K562 (cell line): ENCODE results near the gene CBFA2T3. TPM values are rescaled to one million over a fixed set of nuclear protein-coding genes. Genes with fewer than 3 reads are reported as not detected.

Experiments
- ATAC-seq: fragments of 200-7000 bp; cut with Tn5 transposase; 3 replicates; pipeline ENCODE4 v1.9.1; 2020; ENCODE audit warnings: moderate library complexity
- BruUV-seq: library from RNA; stranded (reverse); fragments of 400-500 nt; replicated peaks from 2 replicates; lab custom pipeline; 2021; lab: Mats Ljungman, UMichigan
- CTCF ChIA-PET: fragments of 300-600 bp; formaldehyde crosslinking; extraction: SDS; loops from one replicate; lab custom pipeline; 2021; ENCODE audit warnings: low intra/inter-chr PET ratio; lab: Yijun Ruan, JAX
- POLR2A ChIA-PET: fragments of 300-600, 350-650 bp; sonication (Branson Sonifier 250); formaldehyde crosslinking; extraction: SDS; loops from one replicate; lab custom pipeline; 2021; ENCODE audit warnings: antibody characterized with exemption, inconsistent platforms; lab: Yijun Ruan, JAX
- DNase-seq, 4 experiments: peaks; one replicate each; pipeline versions ENCODE4 v3.0.0 to v3.0.0-alpha.2; 2011 to 2018; ENCODE audit warnings: low spot score in 3 of 4, mixed read lengths in 3 of 4; ENCODE audit errors: extremely low read depth in 1 of 4
- FAIRE-seq: peaks from 2 replicates; lab custom pipeline; 2011; peaks lifted over from hg19 to GRCh38; lab: Jason Lieb, UNC
- H2AFZ ChIP-seq: 2 replicates; pipeline ENCODE4 v1.6.0; 2011; ENCODE audit warnings: low read depth, low read length, control low read depth, inconsistent platforms
- H3K27ac ChIP-seq: fragments of 200-600 bp; 3 replicates; pipeline ENCODE4 v1.8.0; 2011; ENCODE audit warnings: low read depth, mild to moderate bottlenecking, control low read depth, inconsistent platforms, low read length, moderate library complexity, mixed read lengths; ENCODE audit errors: extremely low read depth
- H3K27me3 ChIP-seq, 2 experiments: fragments of 300-600 bp in 1 of 2; 2 replicates in 1 of 2; 3 replicates in 1 of 2; pipeline versions ENCODE4 v1.6.0 to v1.8.0; 2011; ENCODE audit warnings: inconsistent platforms in 2 of 2, low read length in 2 of 2, mild to moderate bottlenecking in 1 of 2, mixed read lengths in 1 of 2, moderate library complexity in 1 of 2; ENCODE audit not compliant: control insufficient read depth in 2 of 2, insufficient read depth in 2 of 2
- H3K36me3 ChIP-seq: fragments of 300-600 bp; 3 replicates; pipeline ENCODE4 v1.8.0; 2011; ENCODE audit warnings: mild to moderate bottlenecking, low read length, inconsistent platforms; ENCODE audit not compliant: control insufficient read depth, insufficient read depth
- H3K4me1 ChIP-seq, 2 experiments: fragments of 200-600 bp in 1 of 2; replicated peaks in 1 of 2; 2 replicates in 1 of 2; 3 replicates in 1 of 2; pipeline versions ENCODE4 v1.5.1 to v1.8.0; 2011; ENCODE audit warnings: inconsistent platforms in 2 of 2, low read length in 2 of 2, mild to moderate bottlenecking in 1 of 2, mixed read lengths in 1 of 2, moderate library complexity in 1 of 2; ENCODE audit not compliant: control insufficient read depth in 2 of 2, insufficient read depth in 2 of 2
- H3K4me2 ChIP-seq: 2 replicates; pipeline ENCODE4 v1.6.1; 2011; ENCODE audit warnings: low read length, control low read depth, inconsistent platforms, mixed read lengths; ENCODE audit not compliant: insufficient read depth
- H3K4me3 ChIP-seq: fragments of 200-600 bp; sonication (generic), shearing (Covaris generic); 2 replicates; pipeline ENCODE4 v1.5.1; 2016; ENCODE audit warnings: control low read depth, inconsistent platforms
- H3K79me2 ChIP-seq: fragments of 200-600 bp; 3 replicates; pipeline ENCODE4 v1.8.0; 2011; ENCODE audit warnings: low read length, inconsistent platforms; ENCODE audit not compliant: control insufficient read depth, insufficient read depth
- H3K9ac ChIP-seq, 2 experiments: 2 replicates each; pipeline versions ENCODE4 v1.6.0 to v1.6.1; 2011; ENCODE audit warnings: low read depth in 2 of 2, low read length in 2 of 2, control low read depth in 1 of 2, inconsistent platforms in 1 of 2, mild to moderate bottlenecking in 1 of 2, mixed read lengths in 1 of 2; ENCODE audit not compliant: insufficient read depth in 1 of 2
- H3K9me1 ChIP-seq: one replicate; pipeline ENCODE4 v1.6.0; 2011; ENCODE audit warnings: inconsistent platforms, mild to moderate bottlenecking, low read length, moderate library complexity; ENCODE audit not compliant: control insufficient read depth, insufficient read depth
- H3K9me3 ChIP-seq: replicated peaks from 2 replicates; pipeline ENCODE4 v1.5.1; 2011; ENCODE audit warnings: low read depth, low read length, inconsistent platforms; ENCODE audit not compliant: control insufficient read depth, insufficient read depth
- H4K20me1 ChIP-seq: replicated peaks from 2 replicates; pipeline ENCODE4 v1.6.1; 2011; ENCODE audit warnings: low read length, inconsistent platforms, mixed read lengths; ENCODE audit not compliant: control insufficient read depth, insufficient read depth
- MBD1 ChIP-seq: fragments of 250-450 bp; sonication (Bioruptor Pico); IDR thresholded peaks from 2 replicates; pipeline ENCODE4 v1.8.0; 2022; ENCODE audit warnings: inconsistent platforms
- NCOA1 ChIP-seq: fragments of 450-650 bp; IDR thresholded peaks from 2 replicates; pipeline ENCODE4 v1.6.1; 2016; ENCODE audit warnings: low read depth
- SMC3 ChIP-seq: conservative IDR thresholded peaks from 2 replicates; pipeline ENCODE4 v1.6.1; 2011; ENCODE audit warnings: low read depth, low read length, improper control_type of control experiment; ENCODE audit not compliant: insufficient read depth
- ZNF280B ChIP-seq: fragments of 250-450 bp; sonication (Bioruptor Pico); IDR thresholded peaks from 2 replicates; pipeline ENCODE4 v1.5.1; 2021; ENCODE audit warnings: mild to moderate bottlenecking
- WGBS: fragments of 100-300 bp; shearing (Covaris generic); methylation state at CpG from one replicate; pipeline ENCODE4 v1.1.6; 2016; ENCODE audit warnings: low coverage, mixed read lengths; ENCODE audit not compliant: insufficient coverage; ENCODE audit errors: missing lambda C conversion rate; 5-methylcytosine and 5-hydroxymethylcytosine counted together
- in situ Hi-C: fragments of 300-500 bp; cut with MboI; formaldehyde crosslinking; loops from 4 replicates; pipeline ENCODE4 v1.15.0; 2018; ENCODE audit warnings: inconsistent platforms, mixed read lengths
- intact Hi-C: fragments of 100-400 bp; cut with micrococcal nuclease; formaldehyde crosslinking; loops from 2 replicates; pipeline ENCODE4 v1.14.2; 2022
- polyA plus RNA-seq, 8 experiments: library from polyadenylated mRNA; depleted of rRNA in 4 of 8; stranded (reverse) in 5 of 8; unstranded in 3 of 8; fragments of >200 nt; fragmentation: Nextera tagmentation in 2 of 8; fragmentation: Illumina TruSeq in 1 of 8; extraction: Ambion mirVana in 2 of 8; extraction: Trizol in 1 of 8; gene quantifications; 2 replicates each; pipeline versions ENCODE4 v1.2.1 to v1.2.3, GENCODE V29; 2011 to 2014; ENCODE audit warnings: inconsistent platforms in 1 of 8, missing spikeins in 1 of 8
- total RNA-seq, 7 experiments: library from RNA; depleted of rRNA in 6 of 7; stranded (reverse); fragments of >200 nt in 6 of 7; fragmentation: Illumina TruSeq in 2 of 7; extraction: Trizol in 2 of 7; gene quantifications; 2 replicates each; pipeline versions ENCODE4 v1.2.1 to v1.2.3, GENCODE V29; 2011 to 2021; ENCODE audit warnings: low replicate concordance in 1 of 7
- TF ChIP-seq, protein P1 (sequence below): fragments of 450-650 bp; IDR thresholded peaks from 2 replicates; pipeline ENCODE4 v1.6.1; 2018; ENCODE audit not compliant: partially characterized antibody

CBFA2T3 gene
- total and polyA plus RNA-seq, 9 of the 15 experiments (the other 6 are each of a cell fraction or from before 2014, with no cell fraction given) = 2.3 to 145 (median 6.7) TPM

DNA sequence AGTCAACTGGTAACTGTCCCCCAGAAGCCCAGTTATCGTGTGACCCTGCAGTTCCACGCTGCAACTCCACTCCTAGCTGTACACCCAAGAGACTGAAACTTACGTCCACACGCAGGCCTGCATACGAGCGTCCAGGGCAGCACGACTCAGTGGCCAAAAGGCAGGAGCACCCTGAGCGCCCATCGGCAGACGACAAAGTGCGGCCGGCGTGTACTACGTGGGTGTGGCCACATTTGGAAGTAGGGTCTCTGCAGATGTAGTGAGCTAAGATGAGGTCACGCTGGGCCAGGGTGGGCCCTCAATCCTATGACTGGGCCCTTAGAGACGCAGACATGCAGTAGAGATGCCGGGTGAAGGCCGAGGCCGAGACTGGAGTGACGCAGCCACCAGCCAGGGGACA is 133.8 kb downstream of the CBFA2T3 start:
- Histone ChIP-seq H4K20me1 (no peaks in the 10 kb centered on the region), H3K79me2 (no peaks in the 10 kb centered on the region), H3K9me3 (no peaks in the 10 kb centered on the region), H3K27me3 (no peaks in the 10 kb centered on the region), H3K4me2 (no peak overlapping the region), H3K4me1 (peaks cover 0 to 50% of the 10 kb centered on the region in 2 experiments; a peak in 2 of 5 replicates), H3K9me1 (no peaks in the 10 kb centered on the region), H3K36me3 (no peaks in the 10 kb centered on the region; the same call in 2 of the 3 replicates), H3K9ac (peak overlapping the region in 1 of 2 experiments; percentile 51; a peak in 1 of 4 replicates), H3K27ac (no peak overlapping the region), H3K4me3 (no peak overlapping the region), H2AFZ (no peak overlapping the region)
- intact Hi-C loops (no loop called here), in situ Hi-C loops (no loop called here)
- POLR2A ChIA-PET = no interaction called here
- no TSS peak for BruUV-seq
- CTCF ChIA-PET = no interaction called here
- TF ChIP-seq SMC3 (no peak), ZNF280B (CRISPR knock-in tag) (no peak), MBD1 (no peak), NCOA1 (no peak)
- TF ChIP-seq, protein P1, sequence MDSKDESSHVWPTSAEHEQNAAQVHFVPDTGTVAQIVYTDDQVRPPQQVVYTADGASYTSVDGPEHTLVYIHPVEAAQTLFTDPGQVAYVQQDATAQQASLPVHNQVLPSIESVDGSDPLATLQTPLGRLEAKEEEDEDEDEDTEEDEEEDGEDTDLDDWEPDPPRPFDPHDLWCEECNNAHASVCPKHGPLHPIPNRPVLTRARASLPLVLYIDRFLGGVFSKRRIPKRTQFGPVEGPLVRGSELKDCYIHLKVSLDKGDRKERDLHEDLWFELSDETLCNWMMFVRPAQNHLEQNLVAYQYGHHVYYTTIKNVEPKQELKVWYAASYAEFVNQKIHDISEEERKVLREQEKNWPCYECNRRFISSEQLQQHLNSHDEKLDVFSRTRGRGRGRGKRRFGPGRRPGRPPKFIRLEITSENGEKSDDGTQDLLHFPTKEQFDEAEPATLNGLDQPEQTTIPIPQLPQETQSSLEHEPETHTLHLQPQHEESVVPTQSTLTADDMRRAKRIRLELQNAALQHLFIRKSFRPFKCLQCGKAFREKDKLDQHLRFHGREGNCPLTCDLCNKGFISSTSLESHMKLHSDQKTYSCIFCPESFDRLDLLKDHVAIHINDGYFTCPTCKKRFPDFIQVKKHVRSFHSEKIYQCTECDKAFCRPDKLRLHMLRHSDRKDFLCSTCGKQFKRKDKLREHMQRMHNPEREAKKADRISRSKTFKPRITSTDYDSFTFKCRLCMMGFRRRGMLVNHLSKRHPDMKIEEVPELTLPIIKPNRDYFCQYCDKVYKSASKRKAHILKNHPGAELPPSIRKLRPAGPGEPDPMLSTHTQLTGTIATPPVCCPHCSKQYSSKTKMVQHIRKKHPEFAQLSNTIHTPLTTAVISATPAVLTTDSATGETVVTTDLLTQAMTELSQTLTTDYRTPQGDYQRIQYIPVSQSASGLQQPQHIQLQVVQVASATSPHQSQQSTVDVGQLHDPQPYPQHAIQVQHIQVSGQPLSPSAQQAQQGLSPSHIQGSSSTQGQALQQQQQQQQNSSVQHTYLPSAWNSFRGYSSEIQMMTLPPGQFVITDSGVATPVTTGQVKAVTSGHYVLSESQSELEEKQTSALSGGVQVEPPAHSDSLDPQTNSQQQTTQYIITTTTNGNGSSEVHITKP = no peak
- DNase-seq (no peak), FAIRE-seq (no peak), ATAC-seq (no peak)
- WGBS = 65% methylated on average over 18 of the region's 20 CpGs
